GM18873 (cell line): ENCODE results near the gene NNAT.

Experiments
- ATAC-seq: cut with Tn5 transposase; IDR thresholded peaks from one replicate; pipeline ENCODE4 v1.9.1; 2021; ENCODE audit warnings: mild to moderate bottlenecking, moderate library complexity, moderate number of reproducible peaks; ENCODE audit not compliant: unreplicated experiment, low FRiP score

NNAT gene

GRCh38 chr20:37564388-37565133 lies 43.5 kb downstream of the NNAT start:
- ATAC-seq = no peak

DNA sequence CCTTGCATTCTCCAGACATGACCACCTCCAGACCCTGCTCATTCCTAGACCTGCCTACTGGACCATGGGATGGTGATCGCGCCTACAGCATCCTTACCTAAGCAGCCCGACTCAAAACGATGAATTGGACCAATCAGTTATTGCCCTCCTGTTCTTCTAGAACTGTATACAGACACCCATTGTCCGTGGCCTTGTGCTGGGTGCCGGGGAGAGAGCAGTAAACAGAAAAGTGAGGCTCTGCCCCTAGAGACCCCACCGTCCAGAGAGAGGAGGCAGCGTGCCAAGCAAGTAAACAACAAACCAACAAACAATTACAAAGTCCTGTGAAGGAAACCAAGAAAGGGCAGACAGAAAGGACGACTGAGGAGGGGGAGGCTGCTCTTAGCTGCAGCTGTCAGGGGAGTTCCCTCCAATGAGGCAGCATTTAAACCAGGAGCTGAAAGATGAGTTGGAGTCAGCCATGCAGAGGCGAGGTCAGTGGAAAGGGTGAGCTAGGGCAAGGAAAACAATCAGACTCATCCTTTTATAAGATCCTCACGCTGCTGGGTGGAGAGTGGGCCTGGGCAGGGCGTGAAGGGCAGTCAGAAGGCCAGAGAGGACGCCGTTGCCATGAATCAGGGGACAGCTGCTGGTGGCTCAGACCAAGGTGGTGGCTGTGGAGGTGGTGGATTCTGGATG lies 44.2 kb downstream of the NNAT start:
- ATAC-seq = no peak

DNA sequence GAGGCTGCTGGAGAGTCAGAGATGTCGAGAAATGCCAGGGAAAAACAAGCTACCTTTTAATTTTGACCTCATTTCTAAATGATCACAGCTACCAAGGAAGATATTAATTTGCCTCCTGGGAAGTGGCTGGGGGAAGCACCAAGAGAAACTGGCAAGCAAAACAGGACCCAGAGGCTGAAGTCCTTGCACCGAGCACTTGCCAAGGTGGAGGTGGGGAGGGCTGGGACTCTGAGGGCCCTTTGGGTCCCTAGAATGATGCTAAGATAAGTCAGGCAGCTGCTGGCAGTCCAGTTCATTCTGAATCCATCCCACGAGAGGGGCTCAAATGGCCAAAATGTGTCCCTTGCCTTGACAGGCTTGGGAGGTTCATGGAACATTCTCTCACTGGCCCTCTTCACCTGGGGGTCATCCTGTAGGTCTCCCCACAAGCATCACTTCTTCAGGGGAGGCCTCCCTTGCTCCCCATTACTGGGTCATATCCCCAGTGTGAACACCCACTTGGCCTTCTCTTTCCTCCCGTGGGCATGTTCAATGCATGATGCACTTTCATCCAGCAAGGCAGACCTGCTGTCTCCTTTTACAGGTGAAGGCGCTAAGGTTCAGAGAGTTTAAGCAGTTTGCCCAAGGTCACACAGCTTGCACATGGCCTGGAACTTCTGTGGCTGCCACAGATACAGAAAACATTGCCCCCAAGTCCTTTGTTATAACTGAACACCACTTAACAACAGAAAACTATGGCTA lies 45.7 kb downstream of the NNAT start:
- no peak for ATAC-seq

- no peak for ATAC-seq
These were observed 46.2 kb downstream of the NNAT start for GRCh38 chr20:37567331-37567665.

- ATAC-seq = no peak
These were observed 46.9 kb downstream of the NNAT start for GRCh38 chr20:37567671-37568588.

- no peak for ATAC-seq
These were observed 49.4 kb downstream of the NNAT start for GRCh38 chr20:37570419-37570818.

DNA sequence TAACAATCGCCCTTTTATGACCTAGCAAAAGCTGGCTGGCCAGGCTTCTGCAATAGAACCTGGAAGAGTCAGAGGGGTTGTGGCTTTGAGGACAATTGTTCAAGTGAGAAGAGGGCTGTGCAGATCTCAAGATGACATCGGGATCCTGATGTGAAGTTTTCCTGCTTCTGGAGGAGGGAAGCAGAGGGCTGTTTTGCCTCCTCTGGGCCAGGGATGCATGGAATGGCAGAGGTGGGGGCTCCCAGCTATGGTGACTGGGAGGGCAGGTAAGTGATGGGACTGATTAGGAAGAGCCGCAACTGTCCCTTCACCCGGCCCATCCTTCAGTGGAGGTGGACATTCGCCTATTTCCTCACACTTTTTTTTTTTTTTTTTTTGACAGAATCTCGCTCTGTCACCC lies 50.0 kb downstream of the NNAT start:
- ATAC-seq = no peak
